Measurements from ENCODE around the gene NIN. TPM values are rescaled to one million over a fixed set of nuclear protein-coding genes. Genes with fewer than 3 reads are reported as not detected.

NIN gene
- total RNA-seq, 1 donor from 2014 or later = 45.4 TPM

DNA sequence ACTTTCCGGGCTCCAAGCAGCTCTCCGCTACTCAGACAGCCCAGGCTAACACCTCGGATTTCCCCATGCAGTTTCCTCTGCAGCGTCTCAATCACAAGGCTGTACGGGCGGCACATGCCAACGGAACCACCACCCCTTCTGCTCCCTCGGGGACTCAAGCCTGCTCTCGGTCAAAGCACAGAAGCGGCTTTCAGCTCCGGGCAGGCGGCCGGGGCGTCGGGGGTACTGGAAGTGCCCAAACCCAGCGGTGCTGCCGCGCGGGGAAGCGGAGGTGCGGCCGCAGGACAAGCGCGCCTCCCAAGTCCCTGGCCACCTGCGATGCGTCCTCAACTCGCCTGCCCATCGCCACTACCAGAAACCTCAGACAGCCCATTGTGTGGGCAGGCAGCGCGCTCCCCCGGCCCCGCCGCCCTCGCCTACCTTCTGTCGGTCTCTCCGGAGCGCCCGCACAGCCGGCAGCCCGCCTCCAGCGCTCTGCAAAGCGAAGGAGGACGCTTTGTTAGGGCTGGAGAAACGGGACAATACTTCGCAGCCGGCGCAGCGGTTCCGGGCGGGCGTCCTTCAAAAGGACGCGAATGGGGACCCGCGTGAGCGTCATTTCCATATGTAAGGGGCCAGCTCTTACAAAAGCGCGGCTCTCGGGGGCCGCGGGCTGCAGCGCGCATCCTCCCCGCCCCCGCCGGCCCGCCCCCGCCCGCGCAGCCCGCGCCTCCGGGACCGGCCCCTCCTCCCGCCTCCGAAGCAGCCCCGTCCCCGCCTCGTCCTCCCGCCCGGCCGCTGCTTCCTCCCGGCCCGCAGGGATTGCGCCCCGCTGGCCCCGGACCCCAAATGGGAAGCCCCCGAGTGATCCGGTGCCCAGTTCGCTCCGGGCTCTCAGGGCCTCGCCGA is 674 bp downstream of the NIN start:
- Histone ChIP-seq H3K4me2 (ENCODE audit: low read length) (peak overlapping the region; percentile 90), H2AFZ (ENCODE audit: low read depth, low read length) (peak overlapping the region; percentile 97), H3K27me3 (ENCODE audit: insufficient read depth, low read length) (no peaks in the 10 kb centered on the region), H3K27ac (ENCODE audit: low read depth, low read length) (peak overlapping the region; percentile 67), H3K36me3 (ENCODE audit: insufficient read depth, low read length) (no peaks in the 10 kb centered on the region), H3K9ac (ENCODE audit: low read length) (peak overlapping the region; percentile 84), H4K20me1 (ENCODE audit: insufficient read depth, low read length) (peaks cover 49% of the 10 kb centered on the region), H3K9me3 (ENCODE audit: insufficient read depth, low read depth, low read length) (no peaks in the 10 kb centered on the region), H3K4me3 (ENCODE audit: insufficient read depth, low read depth, low read length) (peak overlapping the region; percentile 83), H3K4me1 (ENCODE audit: insufficient read depth, low read length) (peaks cover 18% of the 10 kb centered on the region), H3K79me2 (ENCODE audit: insufficient read depth, low read length) (peaks cover 48% of the 10 kb centered on the region)
- H3K27me3 Mint-ChIP-seq (ENCODE audit: low read depth, unreplicated experiment) = peaks cover 6% of the 10 kb centered on the region
- no peak for FAIRE-seq
- no peaks in the 10 kb centered on the region for H3K9me3 Mint-ChIP-seq (ENCODE audit: unreplicated experiment)
- TF ChIP-seq CTCF (IDR thresholded peaks at IDR 0.05; ENCODE audit: insufficient read depth, low read depth, low read length) (no peak), EZH2 (IDR thresholded peaks at IDR 0.05; ENCODE audit: insufficient read depth, low read length) (no peak)
- H3K4me3 Mint-ChIP-seq (ENCODE audit: unreplicated experiment) = peak overlapping the region; percentile 97
- peaks cover 2% of the 10 kb centered on the region for H3K36me3 Mint-ChIP-seq (ENCODE audit: low read depth, unreplicated experiment)
- H3K4me1 Mint-ChIP-seq (ENCODE audit: low read depth, unreplicated experiment) = peaks cover 20% of the 10 kb centered on the region
- peak overlapping the region; percentile 59 for H3K27ac Mint-ChIP-seq (ENCODE audit: unreplicated experiment)
- DNase-seq (ENCODE audit: low read depth) = peak; percentile 34

DNA sequence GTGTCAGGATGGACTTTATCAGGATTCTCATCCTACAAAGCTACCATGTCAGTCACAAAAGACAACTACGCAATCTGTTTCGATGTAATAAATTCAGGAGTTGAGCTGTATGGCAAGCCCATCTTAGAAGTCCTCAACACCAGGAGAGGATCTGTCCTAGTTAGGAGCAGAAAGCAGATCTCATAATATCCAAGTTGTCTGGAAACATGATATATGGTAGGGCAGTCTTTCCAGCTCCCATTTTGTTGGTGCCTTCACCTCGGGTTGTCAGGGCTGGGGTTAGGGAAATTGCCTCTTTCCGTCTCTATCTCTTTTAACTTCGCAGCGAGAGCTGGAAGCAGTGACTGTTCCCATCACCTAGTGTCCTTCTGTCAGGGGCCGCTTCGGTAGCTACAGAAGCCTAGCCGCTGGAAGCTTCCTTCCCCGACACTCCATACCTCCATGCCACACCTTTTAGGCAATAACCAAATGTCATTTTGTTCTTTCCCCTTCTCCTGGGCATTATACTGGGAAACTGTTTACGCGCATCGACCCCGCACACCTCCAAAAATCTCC is 1.4 kb downstream of the NIN start:
- H3K4me2 ChIP-seq (ENCODE audit: low read length) = peak overlapping the region; percentile 90
- no peak overlapping the region for H3K27ac ChIP-seq (ENCODE audit: low read depth, low read length)
- H3K9me3 Mint-ChIP-seq (ENCODE audit: unreplicated experiment) = no peaks in the 10 kb centered on the region
- H3K79me2 ChIP-seq (ENCODE audit: insufficient read depth, low read length) = peaks cover 55% of the 10 kb centered on the region
- peak overlapping the region; percentile 59 for H3K27ac Mint-ChIP-seq (ENCODE audit: unreplicated experiment)
- H3K4me3 ChIP-seq (ENCODE audit: insufficient read depth, low read depth, low read length) = peak overlapping the region; percentile 83
- FAIRE-seq (no peak), DNase-seq (ENCODE audit: low read depth) (no peak)
- peak overlapping the region; percentile 97 for H3K4me3 Mint-ChIP-seq (ENCODE audit: unreplicated experiment)
- no peaks in the 10 kb centered on the region for H3K36me3 ChIP-seq (ENCODE audit: insufficient read depth, low read length)
- peaks cover 57% of the 10 kb centered on the region for H4K20me1 ChIP-seq (ENCODE audit: insufficient read depth, low read length)
- H3K9me3 ChIP-seq (ENCODE audit: insufficient read depth, low read depth, low read length) = no peaks in the 10 kb centered on the region
- H3K4me1 Mint-ChIP-seq (ENCODE audit: low read depth, unreplicated experiment) = peaks cover 19% of the 10 kb centered on the region
- peak overlapping the region; percentile 75 for H3K9ac ChIP-seq (ENCODE audit: low read length)
- no peak for TF ChIP-seq CTCF (IDR thresholded peaks at IDR 0.05; ENCODE audit: insufficient read depth, low read depth, low read length)
- no peak for TF ChIP-seq EZH2 (IDR thresholded peaks at IDR 0.05; ENCODE audit: insufficient read depth, low read length)
- peaks cover 18% of the 10 kb centered on the region for H3K4me1 ChIP-seq (ENCODE audit: insufficient read depth, low read length)
- no peaks in the 10 kb centered on the region for H3K27me3 ChIP-seq (ENCODE audit: insufficient read depth, low read length)
- peaks cover 6% of the 10 kb centered on the region for H3K27me3 Mint-ChIP-seq (ENCODE audit: low read depth, unreplicated experiment)
- H3K36me3 Mint-ChIP-seq (ENCODE audit: low read depth, unreplicated experiment) = peaks cover 2% of the 10 kb centered on the region
- no peak overlapping the region for H2AFZ ChIP-seq (ENCODE audit: low read depth, low read length)

Data from astrocyte (in vitro differentiated cells and primary cell).